Parathyroid adenoma (tissue), 2 donors: ENCODE measurements around the gene SNX21.

ENCODE experiments used
- H2AFZ ChIP-seq: fragments of 300-600 bp; sonication (generic); one replicate; pipeline ENCODE4 v1.7.0; 2017; ENCODE audit warnings: antibody characterized with exemption, mild to moderate bottlenecking
- H3K27ac ChIP-seq: fragments of 300-600 bp; sonication (generic); one replicate; pipeline ENCODE4 v1.7.0; 2017
- H3K27me3 ChIP-seq: fragments of 300-600 bp; sonication (generic); one replicate; pipeline ENCODE4 v1.7.0; 2017; ENCODE audit warnings: low read length; ENCODE audit not compliant: control insufficient read depth, insufficient read depth
- H3K36me3 ChIP-seq: fragments of 300-600 bp; sonication (generic); one replicate; pipeline ENCODE4 v1.7.0; 2017; ENCODE audit warnings: low read length; ENCODE audit not compliant: control insufficient read depth, insufficient read depth
- H3K4me1 ChIP-seq: fragments of 300-600 bp; sonication (generic); one replicate; pipeline ENCODE4 v1.7.0; 2017; ENCODE audit warnings: control low read depth
- H3K4me2 ChIP-seq: fragments of 300-600 bp; sonication (generic); one replicate; pipeline ENCODE4 v1.7.0; 2017; ENCODE audit warnings: low read length
- H3K4me3 ChIP-seq: fragments of 300-600 bp; sonication (generic); one replicate; pipeline ENCODE4 v1.7.0; 2017; ENCODE audit warnings: low read depth, low read length
- H3K79me2 ChIP-seq: fragments of 300-600 bp; sonication (generic); one replicate; pipeline ENCODE4 v1.7.0; 2017; ENCODE audit warnings: control low read depth
- H3K9ac ChIP-seq: fragments of 300-600 bp; sonication (generic); one replicate; pipeline ENCODE4 v1.7.0; 2017; ENCODE audit warnings: mild to moderate bottlenecking
- H3K9me3 ChIP-seq: fragments of 300-600 bp; sonication (generic); one replicate; pipeline ENCODE4 v1.7.0; 2017; ENCODE audit warnings: low read length; ENCODE audit not compliant: control insufficient read depth
- TF ChIP-seq, protein P1 (sequence below): fragments of 300-600 bp; sonication (generic); IDR thresholded peaks from one replicate; pipeline ENCODE4 v1.7.0; 2017; ENCODE audit warnings: antibody characterized with exemption, mild to moderate bottlenecking
- donor health status: primary hyperparathyroidism.

The SNX21 gene

GRCh38 chr20:45842169-45842812 is 8.7 kb downstream of the SNX21 start:
- TF ChIP-seq, protein P1, sequence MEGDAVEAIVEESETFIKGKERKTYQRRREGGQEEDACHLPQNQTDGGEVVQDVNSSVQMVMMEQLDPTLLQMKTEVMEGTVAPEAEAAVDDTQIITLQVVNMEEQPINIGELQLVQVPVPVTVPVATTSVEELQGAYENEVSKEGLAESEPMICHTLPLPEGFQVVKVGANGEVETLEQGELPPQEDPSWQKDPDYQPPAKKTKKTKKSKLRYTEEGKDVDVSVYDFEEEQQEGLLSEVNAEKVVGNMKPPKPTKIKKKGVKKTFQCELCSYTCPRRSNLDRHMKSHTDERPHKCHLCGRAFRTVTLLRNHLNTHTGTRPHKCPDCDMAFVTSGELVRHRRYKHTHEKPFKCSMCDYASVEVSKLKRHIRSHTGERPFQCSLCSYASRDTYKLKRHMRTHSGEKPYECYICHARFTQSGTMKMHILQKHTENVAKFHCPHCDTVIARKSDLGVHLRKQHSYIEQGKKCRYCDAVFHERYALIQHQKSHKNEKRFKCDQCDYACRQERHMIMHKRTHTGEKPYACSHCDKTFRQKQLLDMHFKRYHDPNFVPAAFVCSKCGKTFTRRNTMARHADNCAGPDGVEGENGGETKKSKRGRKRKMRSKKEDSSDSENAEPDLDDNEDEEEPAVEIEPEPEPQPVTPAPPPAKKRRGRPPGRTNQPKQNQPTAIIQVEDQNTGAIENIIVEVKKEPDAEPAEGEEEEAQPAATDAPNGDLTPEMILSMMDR = no peak
- no peak overlapping the region for H3K9ac ChIP-seq
- H3K4me2 ChIP-seq = no peak overlapping the region
- no peaks in the 10 kb centered on the region for H3K36me3 ChIP-seq
- H3K4me1 ChIP-seq = no peaks in the 10 kb centered on the region
- no peak overlapping the region for H3K27ac ChIP-seq
- peaks cover 3% of the 10 kb centered on the region for H3K79me2 ChIP-seq
- H3K9me3 ChIP-seq = no peaks in the 10 kb centered on the region
- no peaks in the 10 kb centered on the region for H3K27me3 ChIP-seq
- no peak overlapping the region for H3K4me3 ChIP-seq
- no peak overlapping the region for H2AFZ ChIP-seq

GRCh38 chr20:45843506-45843905 is 9.9 kb downstream of the SNX21 start:
- no peaks in the 10 kb centered on the region for H3K36me3 ChIP-seq
- no peak overlapping the region for H2AFZ ChIP-seq
- H3K4me1 ChIP-seq = no peaks in the 10 kb centered on the region
- H3K9ac ChIP-seq = no peak overlapping the region
- TF ChIP-seq, protein P1 = no peak
- peaks cover 3% of the 10 kb centered on the region for H3K79me2 ChIP-seq
- no peaks in the 10 kb centered on the region for H3K27me3 ChIP-seq
- no peaks in the 10 kb centered on the region for H3K9me3 ChIP-seq
- H3K4me3 ChIP-seq = no peak overlapping the region
- H3K27ac ChIP-seq = no peak overlapping the region
- no peak overlapping the region for H3K4me2 ChIP-seq

- H3K9me3 ChIP-seq = no peaks in the 10 kb centered on the region
- no peak overlapping the region for H3K27ac ChIP-seq
- no peak overlapping the region for H3K4me3 ChIP-seq
- no peak overlapping the region for H3K4me2 ChIP-seq
- no peaks in the 10 kb centered on the region for H3K27me3 ChIP-seq
- H3K79me2 ChIP-seq = peaks cover 12% of the 10 kb centered on the region
- H3K9ac ChIP-seq = no peak overlapping the region
- no peak overlapping the region for H2AFZ ChIP-seq
- no peaks in the 10 kb centered on the region for H3K36me3 ChIP-seq
- TF ChIP-seq, protein P1 = no peak
- no peaks in the 10 kb centered on the region for H3K4me1 ChIP-seq
Measured at GRCh38 chr20:45845452-45845851, 11.9 kb downstream of the SNX21 start.

- no peaks in the 10 kb centered on the region for H3K36me3 ChIP-seq
Measured at GRCh38 chr20:45848421-45848820, 14.8 kb downstream of the SNX21 start.

More at GRCh38 chr20:45848421-45848820, 14.8 kb downstream of the SNX21 start:
- peaks cover 12% of the 10 kb centered on the region for H3K79me2 ChIP-seq
- no peaks in the 10 kb centered on the region for H3K27me3 ChIP-seq
- no peak overlapping the region for H3K4me3 ChIP-seq
- TF ChIP-seq, protein P1 = no peak
- H3K9me3 ChIP-seq = no peaks in the 10 kb centered on the region
- no peak overlapping the region for H2AFZ ChIP-seq
- H3K4me2 ChIP-seq = no peak overlapping the region
- no peaks in the 10 kb centered on the region for H3K4me1 ChIP-seq
- no peak overlapping the region for H3K27ac ChIP-seq
- no peak overlapping the region for H3K9ac ChIP-seq
